ENCODE data around the gene ACOT12.
"Not testable (repeated sequence)": the region's sequence is repeated elsewhere in the genome, so short reads cannot be mapped to it uniquely, and the experiment has no call there.

ACOT12 gene

GRCh38 chr5:81349161-81349560 lies 44.8 kb downstream of the ACOT12 start:
- DNase-seq (ENCODE audit: low read depth) = no peak
- H3K4me3 ChIP-seq (ENCODE audit: low read length) = no peak overlapping the region
- no peak for TF ChIP-seq CTCF (conservative IDR thresholded peaks at IDR 0.05; ENCODE audit: low read depth, low read length)

- no peak for DNase-seq (ENCODE audit: low read depth)
- no peak for TF ChIP-seq CTCF (conservative IDR thresholded peaks at IDR 0.05; ENCODE audit: low read depth, low read length)
- no peak overlapping the region for H3K4me3 ChIP-seq (ENCODE audit: low read length)
These were observed 48.4 kb downstream of the ACOT12 start for GRCh38 chr5:81345411-81346003.

GRCh38 chr5:81344736-81345135 lies 49.2 kb downstream of the ACOT12 start:
- no peak for DNase-seq (ENCODE audit: low read depth)
- H3K4me3 ChIP-seq (ENCODE audit: low read length) = no peak overlapping the region
- TF ChIP-seq CTCF (conservative IDR thresholded peaks at IDR 0.05; ENCODE audit: low read depth, low read length) = no peak

- not testable (repeated sequence) for DNase-seq (ENCODE audit: low read depth); H3K4me3 ChIP-seq (ENCODE audit: low read length)
These were observed 55.7 kb downstream of the ACOT12 start for GRCh38 chr5:81338213-81338612.

GRCh38 chr5:81337803-81338202 lies 56.1 kb downstream of the ACOT12 start:
- TF ChIP-seq CTCF (conservative IDR thresholded peaks at IDR 0.05; ENCODE audit: low read depth, low read length) = no peak
- H3K4me3 ChIP-seq (ENCODE audit: low read length) = no peak overlapping the region
- no peak for DNase-seq (ENCODE audit: low read depth)

- DNase-seq (ENCODE audit: low read depth) = no peak
- H3K4me3 ChIP-seq (ENCODE audit: low read length) = no peak overlapping the region
- TF ChIP-seq CTCF (conservative IDR thresholded peaks at IDR 0.05; ENCODE audit: low read depth, low read length) = no peak
These were observed 57.4 kb downstream of the ACOT12 start for GRCh38 chr5:81336556-81336955.

- no peak for TF ChIP-seq CTCF (conservative IDR thresholded peaks at IDR 0.05; ENCODE audit: low read depth, low read length)
- H3K4me3 ChIP-seq (ENCODE audit: low read length) = no peak overlapping the region
- no peak for DNase-seq (ENCODE audit: low read depth)
These were observed 58.0 kb downstream of the ACOT12 start for GRCh38 chr5:81335946-81336345.
